NCI-H446 treated with DMSO at 0.1 percent for 48 hours (cell line): ENCODE results near the gene AXDND1.
A peak's percentile ranks its signal among the peaks of the same experiment; 100 is the strongest.

Experiments used
- DNase-seq: peaks from one replicate; lab custom pipeline; 2025; lab: John Stamatoyannopoulos, UW

Gene AXDND1

DNA sequence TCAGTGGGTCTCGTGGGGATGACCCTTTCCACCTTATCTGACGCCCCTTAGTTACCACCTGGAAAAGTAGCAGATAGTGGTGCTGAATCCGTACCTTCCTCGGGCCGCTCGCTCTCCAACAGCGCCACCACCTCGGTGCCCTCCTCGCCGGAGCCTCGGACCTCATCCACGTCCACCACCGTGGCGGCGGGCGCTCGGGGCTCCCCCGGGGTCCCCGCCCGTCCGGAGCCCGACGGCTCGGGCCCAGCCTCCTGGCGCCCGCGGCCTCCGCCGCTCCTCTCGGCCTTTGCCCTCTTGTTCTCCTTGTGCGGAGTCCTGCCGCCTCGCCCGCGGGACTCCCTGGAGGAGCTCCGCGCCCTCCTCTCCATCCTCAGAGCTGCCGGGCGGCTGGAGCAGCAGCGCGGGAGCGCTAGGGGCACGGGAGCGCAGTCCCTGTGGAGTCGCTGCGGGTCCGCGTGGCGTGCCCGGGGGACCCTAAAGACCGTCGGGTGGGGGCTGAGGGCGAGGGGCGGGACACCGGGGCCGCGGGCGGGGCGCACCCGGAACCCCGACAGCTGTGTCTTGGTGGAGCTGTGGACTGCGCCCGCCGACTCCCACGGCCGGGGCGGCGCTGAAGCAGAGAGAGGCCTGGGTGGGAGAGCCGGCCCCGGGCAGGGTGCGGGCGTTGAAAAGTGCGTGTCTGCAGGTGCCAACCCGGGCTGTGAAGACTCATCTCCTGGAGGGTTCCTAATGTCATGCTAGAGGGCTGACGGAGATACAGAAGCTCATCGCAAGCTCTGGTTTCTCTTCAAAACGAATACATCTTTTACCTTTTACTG is 209.9 kb downstream of the AXDND1 start, which contains the start of gene NPHS2:
Gene NPHS2 (minus strand): TSS at position 452 of the 818 bp plus-strand sequence. CDS start 84 bp downstream, at position 368.
- no peak for DNase-seq

DNA sequence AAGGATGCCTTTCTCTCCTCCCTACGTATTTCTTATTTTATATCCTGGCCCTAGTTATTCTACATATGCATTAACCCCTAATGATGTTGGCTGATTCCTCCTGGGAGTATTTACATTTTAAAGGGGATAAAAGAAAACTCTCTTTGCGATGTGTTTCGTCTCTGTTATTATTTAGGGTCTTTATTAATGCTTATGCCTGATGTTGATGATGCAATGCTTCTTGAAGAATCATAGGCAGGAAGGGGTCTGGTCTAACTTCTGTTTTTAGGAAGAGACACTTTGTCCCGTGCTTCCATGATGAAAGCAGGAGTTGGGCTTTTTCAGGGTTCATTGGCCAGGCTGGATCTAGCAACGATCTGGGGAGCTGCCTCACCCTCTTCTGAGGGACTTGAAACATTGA is 210.7 kb downstream of the AXDND1 start:
- DNase-seq: no peak

DNA sequence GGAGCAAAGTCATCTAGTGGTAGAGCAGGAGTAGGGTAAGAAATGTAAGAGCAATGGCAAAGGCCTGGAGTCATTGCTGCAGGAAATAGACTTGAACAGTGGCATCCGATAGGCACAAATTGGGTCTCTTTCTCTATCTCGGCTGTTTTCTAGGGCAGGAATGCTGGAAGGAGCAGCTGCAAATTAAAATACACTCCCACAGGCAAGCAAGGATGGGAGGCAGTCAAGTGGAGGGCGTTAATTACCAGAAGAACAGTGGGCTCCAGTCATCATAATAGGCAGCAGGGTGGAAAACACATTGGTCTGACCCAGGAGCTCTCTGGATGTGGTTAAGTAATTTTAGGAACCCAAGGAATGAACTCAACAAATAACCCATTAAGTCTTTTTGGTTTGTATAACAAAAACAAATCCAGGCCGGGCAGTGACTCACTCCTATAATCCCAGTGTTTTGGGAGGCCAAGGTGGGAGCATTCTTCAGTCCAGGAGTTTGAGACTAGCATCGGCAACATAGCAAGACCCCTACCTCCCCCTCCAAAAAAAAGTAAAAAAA is 218.1 kb downstream of the AXDND1 start:
- no peak for DNase-seq

DNA sequence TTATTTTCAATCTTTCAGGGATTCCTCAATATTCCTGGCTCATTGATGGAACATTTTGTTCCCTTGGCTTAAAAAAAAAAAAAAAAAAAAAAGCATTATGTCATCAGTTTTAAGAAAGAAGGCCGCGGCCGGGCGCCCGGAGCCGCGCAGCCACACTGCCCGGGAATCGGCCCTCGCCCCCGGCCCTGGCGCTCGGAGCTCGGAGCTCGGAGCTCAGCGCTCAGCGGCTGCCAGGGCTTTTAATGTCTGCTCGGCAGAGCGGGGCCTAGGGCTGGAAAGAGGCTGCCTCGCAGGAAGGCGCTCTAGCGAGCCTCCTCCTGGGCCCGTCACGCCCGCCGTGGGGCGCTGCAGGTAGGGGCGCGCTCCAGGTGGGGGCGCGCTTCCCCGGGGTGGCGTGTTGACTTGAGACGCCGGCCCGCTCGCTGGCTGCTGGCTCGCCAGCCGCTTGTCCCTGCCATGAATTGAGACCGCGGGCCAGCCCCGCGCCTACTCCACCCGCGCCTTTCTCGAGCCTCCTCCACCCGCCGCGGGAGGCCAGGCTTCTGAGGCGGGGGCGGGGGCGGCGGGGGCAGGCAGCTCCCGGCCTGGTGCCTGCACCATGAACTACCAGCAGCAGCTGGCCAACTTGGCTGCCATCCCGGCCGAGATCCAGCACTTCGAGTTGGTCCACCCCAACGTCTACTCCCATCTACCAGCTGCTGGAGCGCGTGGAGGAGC is 220.5 kb downstream of the AXDND1 start:
- DNase-seq: peak; percentile 45

DNA sequence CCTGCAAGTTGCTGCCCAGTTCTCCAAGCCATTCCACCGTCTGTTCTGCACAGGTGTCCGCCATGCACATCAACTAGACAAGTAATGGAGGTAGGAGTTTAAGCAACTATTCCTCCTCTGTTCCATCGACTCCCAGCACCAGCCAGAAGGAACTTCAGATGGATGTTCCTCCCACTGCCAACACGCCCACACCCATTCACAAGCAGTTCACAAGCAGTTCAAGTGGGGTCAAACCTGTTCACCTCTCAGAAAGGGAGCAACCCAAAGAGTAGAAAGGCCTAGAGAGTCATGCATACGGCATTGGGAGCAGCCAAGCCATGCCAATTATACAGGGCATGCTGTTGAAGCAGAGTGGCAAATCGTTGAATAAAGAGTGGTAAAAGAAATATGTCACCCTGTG is 221.6 kb downstream of the AXDND1 start:
- no peak for DNase-seq

DNA sequence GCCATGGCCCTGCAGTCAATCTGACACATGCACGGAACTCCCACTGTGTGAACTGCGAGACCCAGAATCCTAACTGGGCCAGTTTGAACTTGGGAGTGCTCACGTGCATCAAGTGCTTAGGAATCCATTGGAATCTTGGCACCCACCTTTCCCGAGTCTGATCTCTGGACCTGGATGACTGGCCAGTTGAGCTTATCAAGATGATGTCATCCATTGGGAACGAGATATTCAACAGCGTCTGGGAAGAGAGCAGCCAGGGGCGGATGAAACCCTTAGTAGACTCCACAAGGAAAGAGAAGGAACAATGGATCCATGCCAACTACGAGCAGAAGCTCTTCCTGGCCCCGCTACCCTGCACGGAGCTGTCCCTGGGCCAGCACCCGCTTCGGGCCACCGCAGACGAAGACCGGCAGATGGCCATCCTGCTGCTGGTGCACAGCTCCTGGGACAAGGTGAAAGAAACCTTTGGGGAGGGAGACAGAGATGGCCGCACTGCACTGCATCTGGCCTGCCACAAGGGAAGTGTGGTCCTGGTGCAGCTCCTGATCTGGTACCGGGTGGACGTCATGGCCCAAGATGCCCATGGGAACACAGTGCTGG is 222.8 kb downstream of the AXDND1 start:
- DNase-seq: no peak

DNA sequence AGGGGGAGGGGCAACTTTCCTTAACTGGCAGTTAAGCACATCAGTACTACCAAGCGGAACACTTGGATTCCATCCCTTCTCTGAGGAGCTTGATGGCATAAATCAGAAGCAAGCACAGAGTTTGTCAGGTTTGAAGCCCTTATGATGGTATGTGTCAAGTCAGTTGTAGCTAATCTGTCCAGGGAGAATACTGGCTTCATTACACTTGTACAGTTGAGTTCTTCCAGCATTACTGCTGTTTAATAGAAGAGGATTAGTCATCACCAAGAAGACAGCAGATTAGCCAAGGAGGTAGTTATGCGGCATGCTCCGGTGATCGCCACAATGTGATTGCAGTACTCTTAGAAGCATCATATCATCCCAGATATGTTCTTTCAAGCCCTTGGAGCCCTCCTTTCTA is 223.7 kb downstream of the AXDND1 start:
- no peak for DNase-seq

DNA sequence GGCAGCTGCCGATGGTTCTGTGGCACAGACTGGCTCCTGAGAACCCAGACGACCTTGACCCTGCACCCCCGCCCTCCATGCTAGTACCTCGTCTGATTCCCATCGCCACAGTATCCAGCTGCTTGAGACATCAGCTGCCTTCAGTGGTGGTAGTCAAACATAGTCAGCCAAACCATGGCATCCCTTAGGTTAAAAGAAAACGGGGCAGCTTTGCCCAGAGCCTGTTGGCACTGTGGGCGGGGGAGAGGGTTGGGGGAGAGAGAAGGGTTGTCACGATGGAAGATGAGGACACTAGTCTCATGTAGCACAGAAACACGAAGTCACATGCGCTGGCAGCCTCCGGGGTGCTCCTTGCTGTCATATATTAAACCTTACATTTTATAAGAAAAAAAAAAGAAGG is 224.9 kb downstream of the AXDND1 start:
- DNase-seq: no peak

DNA sequence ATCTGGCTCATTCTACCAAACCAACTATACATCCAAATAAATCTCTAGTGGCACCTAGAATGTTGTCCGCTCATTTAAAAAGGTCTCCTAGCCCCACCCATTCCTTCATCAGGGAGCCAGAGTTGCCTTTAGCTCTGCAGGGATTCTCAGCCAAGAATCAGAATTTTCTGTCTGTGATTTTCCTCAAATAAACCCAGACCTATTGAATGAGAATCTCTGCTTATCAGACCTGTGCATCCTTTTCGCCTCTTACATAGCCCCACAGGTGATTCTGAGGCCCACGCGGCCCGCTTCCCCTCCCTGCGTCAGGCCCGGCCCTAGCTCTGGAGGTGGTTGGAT is 225.5 kb downstream of the AXDND1 start:
- no peak for DNase-seq

DNA sequence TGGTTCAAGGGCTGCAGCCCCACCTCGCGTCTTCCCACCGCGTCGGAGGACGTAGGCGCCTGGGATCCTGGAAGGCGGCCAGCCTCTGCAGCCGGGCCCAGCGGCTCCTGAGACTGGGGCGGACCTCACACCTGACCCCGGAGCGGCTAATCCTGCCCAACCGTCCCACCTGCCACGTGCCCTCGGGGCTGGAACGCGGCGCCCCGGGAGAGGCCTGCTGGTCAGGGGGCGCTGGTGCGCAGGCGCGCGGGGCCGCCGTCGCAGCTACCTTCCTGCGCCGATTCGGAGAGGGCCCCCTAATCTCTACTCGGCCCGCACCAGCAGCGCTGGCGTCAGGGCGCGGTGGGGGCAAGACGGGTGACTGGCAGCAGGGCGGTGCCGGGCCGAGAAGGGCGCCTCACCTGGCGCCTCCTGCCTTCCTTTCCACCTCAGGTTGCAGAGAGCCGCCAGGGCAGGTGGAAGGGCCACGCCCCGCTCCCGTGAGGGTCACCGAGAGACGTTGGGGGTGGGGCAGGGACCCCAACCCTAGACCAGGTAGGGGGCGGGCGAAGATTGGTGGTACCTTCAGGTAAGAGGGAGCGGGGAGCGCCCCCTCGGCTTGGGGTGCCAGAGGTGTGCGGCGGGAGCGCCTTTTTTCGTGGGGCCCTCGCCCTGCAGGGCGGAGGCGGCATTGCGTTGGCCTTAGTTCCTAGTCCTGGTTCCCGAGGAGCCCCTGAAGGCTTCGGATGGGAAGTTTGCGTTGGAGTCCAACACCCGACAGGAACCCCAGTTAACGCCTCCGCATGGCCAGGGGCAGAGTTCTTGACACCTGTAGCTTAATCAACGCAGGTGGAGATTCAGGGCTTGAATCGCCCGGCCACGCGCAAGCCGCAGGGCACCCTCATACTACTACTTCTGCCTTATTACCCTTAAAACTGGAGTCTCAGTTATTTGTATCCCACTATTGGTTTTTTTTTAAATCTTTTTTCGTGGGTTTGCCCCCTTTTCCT is 226.1 kb downstream of the AXDND1 start, which contains the start of gene TDRD5:
Gene TDRD5 (plus strand): TSS at position 241 of the 989 bp plus-strand sequence. CDS start 784 bp downstream, outside the sequence.
- DNase-seq: no peak

DNA sequence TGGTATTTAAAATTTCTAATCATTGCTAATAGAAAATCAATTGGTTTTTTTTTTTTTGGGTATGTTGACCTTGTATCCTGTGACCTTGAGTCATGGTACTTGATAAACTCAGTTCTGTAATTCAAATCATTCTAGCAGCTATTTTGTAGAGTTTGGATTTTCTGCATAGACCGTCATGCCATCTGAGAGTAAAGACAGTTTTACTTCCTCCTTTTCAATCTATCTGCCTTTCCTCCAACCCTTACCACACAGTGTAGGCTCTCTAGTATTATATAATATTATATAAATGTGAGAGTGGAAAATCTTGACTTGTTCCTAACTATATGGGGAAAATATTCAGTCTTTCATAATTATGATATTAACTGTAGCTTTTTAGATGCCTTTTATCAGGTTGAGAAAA is 232.9 kb downstream of the AXDND1 start:
- DNase-seq: no peak

DNA sequence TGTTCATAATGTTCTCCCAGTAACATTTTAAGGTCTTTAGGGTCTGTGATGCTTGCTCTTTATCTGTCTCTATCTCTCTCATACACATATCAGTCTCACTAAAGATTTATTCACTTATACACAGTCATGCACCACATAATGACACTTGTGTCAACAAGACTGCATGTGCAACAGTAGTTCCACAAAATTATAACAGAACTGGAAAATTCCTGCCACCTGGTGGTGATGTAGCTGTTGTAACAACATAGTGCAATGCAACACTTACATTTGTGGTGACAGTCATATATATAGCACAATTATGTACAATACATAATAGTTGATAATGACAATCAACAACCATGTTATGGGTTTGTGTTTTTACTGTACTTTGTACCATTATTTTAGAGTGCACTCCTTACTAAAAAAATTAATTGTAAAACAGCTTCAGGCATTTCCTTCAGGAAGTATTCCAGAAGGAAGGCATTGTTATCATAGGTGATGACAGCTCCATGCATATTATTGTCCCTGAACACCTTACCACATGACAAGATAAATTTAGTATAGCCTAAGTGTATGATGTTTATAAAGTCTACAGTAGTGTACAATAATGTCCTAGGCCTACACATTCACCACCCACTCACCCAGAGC is 234.0 kb downstream of the AXDND1 start:
- no peak for DNase-seq

DNA sequence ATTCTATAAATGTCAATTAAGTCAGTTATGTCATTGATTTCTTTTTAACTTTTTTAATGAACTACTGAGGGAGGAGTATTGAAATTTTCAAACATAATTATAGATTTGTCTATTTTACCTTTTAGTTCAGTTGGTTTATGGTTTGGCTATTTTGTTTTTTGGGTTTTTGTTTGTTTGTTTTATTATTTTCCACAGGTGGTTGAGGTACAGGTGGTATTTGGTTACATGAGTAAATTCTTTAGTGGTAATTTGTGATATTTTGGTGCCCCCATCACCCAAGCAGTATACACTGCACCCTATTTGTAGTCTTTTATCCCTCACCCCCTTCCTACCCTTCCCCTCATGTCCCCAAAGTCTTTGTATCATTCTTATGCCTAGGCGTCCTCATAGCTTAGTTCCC is 235.3 kb downstream of the AXDND1 start:
- DNase-seq: no peak
